Measurements from ENCODE around the gene NAPB. TPM values are rescaled to one million over a fixed set of nuclear protein-coding genes. Genes with fewer than 3 reads are reported as not detected.
"Not testable (repeated sequence)": the region's sequence is repeated elsewhere in the genome, so short reads cannot be mapped to it uniquely, and the experiment has no call there.

Gene NAPB
- total and polyA plus RNA-seq, 2 donors: 9.7 to 32.3 TPM

- under 1% methylated on average over 114 of the region's 114 CpGs for WGBS
- H3K4me1 ChIP-seq (ENCODE audit: insufficient read depth): peaks cover 4% of the 10 kb centered on the region
Measured at GRCh38 chr20:23361476-23362391, 59.6 kb downstream of the NAPB start, which contains the start of gene GZF1. GZF1 (plus strand) TSS chr20:23362182; CDS start chr20:23364384, 2,202 bp downstream.

DNA sequence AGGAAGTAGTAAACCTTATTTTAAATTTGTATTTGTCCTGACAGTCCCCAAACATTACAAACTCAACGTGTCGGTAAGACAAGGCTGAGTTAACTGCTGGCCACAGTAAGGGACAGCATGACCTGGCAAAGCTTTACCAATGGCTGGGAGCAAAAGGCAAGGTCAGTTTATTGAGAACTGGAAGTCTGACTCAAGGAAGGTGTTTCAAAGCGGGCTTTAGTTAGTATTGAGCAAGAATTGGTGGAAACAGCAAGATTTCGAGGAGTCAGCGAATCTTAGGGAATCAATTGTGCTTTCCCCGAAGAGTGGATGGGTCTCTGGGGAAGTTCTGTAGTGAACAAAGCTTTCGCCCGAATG is 60.2 kb downstream of the NAPB start:
- Histone ChIP-seq H3K36me3 (ENCODE audit: insufficient read depth) (no peaks in the 10 kb centered on the region), H3K27ac (ENCODE audit: low read depth) (peak overlapping the region; percentile 92), H3K4me1 (ENCODE audit: insufficient read depth) (peaks cover 4% of the 10 kb centered on the region), H3K4me3 (ENCODE audit: low read depth, low read length) (peak overlapping the region; percentile 59)
- no peak for DNase-seq (ENCODE audit: extremely low spot score)
- WGBS: 4% methylated on average over 8 of the region's 8 CpGs

More at GRCh38 chr20:23361476-23362391, 59.6 kb downstream of the NAPB start, which contains the start of gene GZF1:
- Histone ChIP-seq H3K27ac (ENCODE audit: low read depth) (peak within 1 kb of the TSS; percentile 92), H3K4me3 (ENCODE audit: low read depth, low read length) (peak within 1 kb of the TSS; percentile 84), H3K36me3 (ENCODE audit: insufficient read depth) (no peaks in the 10 kb centered on the region)
- DNase-seq (ENCODE audit: extremely low spot score): peak; percentile 91

GRCh38 chr20:23360531-23360930 is 60.8 kb downstream of the NAPB start:
- Histone ChIP-seq H3K36me3 (ENCODE audit: insufficient read depth) (no peaks in the 10 kb centered on the region), H3K4me3 (ENCODE audit: low read depth, low read length) (no peak overlapping the region), H3K4me1 (ENCODE audit: insufficient read depth) (peaks cover 4% of the 10 kb centered on the region), H3K27ac (ENCODE audit: low read depth) (no peak overlapping the region)
- no peak for DNase-seq (ENCODE audit: extremely low spot score)
- 53% methylated on average over 1 of the region's 1 CpG for WGBS

DNA sequence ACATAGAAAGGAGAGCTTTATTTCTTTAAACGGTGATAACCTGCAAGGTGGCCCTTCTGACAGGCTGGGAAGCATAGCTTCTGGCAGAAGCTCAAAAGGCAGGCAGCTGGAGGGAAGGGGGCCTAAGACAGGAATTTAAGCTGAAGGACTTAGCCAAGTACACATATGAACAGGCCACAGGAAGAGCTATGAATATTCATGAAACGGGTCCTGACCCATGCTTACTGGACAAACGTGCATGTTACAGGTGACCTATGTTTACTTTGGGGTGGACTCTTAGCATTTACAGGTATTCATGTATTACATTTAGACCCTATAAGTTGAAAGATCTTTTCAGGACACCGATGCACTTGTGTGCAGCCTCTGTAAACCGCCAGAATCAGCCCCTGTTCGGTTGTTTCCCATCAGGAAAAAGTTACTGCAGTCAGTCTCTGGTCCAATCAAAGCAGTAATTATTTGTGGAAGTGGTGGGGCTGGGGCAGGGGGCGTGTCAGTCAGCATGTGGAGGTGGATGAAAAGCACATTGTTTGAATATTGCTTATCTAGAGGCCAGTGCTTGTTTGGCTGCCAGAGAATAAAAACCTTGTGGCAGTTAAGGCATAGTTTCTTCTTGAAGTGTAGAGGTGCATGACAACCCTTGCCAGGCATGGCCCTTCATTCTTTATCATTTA is 62.2 kb downstream of the NAPB start:
- no peak overlapping the region for H3K27ac ChIP-seq (ENCODE audit: low read depth)
- peaks cover 4% of the 10 kb centered on the region for H3K4me1 ChIP-seq (ENCODE audit: insufficient read depth)
- WGBS: 60% methylated on average over 7 of the region's 7 CpGs
- no peak for DNase-seq (ENCODE audit: extremely low spot score)
- H3K36me3 ChIP-seq (ENCODE audit: insufficient read depth): no peaks in the 10 kb centered on the region
- no peak overlapping the region for H3K4me3 ChIP-seq (ENCODE audit: low read depth, low read length)

DNA sequence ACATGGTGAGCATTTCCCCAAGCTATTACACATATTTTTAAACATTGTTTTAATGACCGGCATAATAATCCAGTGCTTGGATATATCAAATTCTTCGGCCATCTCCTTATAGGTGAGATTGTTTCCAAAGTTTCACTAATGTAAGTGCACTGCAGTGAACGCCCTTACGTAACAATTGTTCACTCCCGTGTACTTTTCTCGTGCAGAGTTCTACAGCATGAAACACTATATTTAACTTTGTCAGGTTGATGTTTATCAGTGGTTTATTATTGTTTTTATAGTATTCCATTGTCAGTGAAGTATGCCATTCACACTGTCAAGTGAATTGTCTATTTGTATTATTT is 62.8 kb downstream of the NAPB start:
- DNase-seq (ENCODE audit: extremely low spot score): no peak
- Histone ChIP-seq H3K27ac (ENCODE audit: low read depth) (no peak overlapping the region), H3K4me3 (ENCODE audit: low read depth, low read length) (no peak overlapping the region), H3K36me3 (ENCODE audit: insufficient read depth) (no peaks in the 10 kb centered on the region), H3K4me1 (ENCODE audit: insufficient read depth) (peaks cover 4% of the 10 kb centered on the region)
- 35% methylated on average over 6 of the region's 6 CpGs for WGBS

DNA sequence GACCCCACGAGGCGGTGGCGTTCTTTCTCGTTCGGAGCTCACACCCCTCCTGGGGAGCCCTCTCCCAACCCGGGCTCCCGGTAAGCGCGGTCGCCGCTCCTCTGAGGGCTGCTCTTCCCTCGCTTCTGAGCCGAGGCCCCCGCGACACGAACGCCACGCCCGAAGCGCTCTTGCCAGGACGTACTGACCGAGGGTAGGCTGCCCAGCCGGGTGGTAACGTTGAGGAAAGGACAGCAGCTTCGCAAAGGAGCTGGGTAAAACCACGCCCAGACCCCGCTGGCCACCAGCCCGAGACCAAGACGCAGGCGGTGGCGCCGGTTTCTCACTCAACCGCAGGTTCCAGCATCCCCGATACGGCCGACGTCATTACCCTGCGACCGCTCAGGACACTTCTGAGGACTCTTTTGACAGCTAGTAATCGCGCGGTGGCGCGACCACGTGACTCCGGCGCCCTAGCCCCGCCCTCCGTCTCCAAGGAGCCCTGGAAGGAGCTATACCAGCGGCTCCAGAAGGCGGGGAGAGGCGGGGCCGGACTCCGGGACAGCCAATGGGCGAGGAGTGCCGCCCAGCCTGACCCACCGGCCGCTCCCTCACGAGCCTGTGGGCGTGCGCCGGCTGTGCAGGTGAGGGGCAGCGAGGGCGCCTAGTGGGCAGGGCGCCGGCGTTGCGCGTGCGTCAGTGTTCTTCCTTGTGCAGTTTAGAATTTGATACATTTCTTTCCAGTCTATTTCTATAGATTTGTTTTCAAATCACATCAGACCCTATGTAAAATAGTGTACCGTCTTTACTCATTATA is 63.3 kb downstream of the NAPB start:
- peak overlapping the region; percentile 48 for H3K4me3 ChIP-seq (ENCODE audit: low read depth, low read length)
- H3K27ac ChIP-seq (ENCODE audit: low read depth): peak overlapping the region; percentile 98
- H3K4me1 ChIP-seq (ENCODE audit: insufficient read depth): peaks cover 4% of the 10 kb centered on the region
- peak; percentile 94 for DNase-seq (ENCODE audit: extremely low spot score)
- under 1% methylated on average over 71 of the region's 71 CpGs for WGBS
- no peaks in the 10 kb centered on the region for H3K36me3 ChIP-seq (ENCODE audit: insufficient read depth)

DNA sequence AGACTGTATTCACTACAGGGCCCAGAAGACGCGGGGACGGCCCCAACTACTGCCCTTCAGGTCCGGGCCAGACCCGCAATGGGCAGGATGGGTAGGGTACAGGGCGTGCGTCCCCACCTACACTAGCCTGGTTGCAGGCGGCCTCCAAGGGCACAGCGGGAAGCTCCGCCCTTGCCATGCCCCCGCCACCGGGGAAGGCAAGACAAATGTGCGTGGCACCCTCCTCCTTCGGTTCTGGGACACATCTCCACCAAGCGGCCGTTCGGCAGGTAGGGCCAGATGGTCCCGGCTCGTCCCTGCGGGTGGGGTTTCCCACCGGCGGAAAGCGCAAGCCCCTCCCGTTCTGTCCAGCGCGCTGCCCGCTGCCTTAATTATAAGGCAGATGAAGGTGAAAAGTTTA is 65.1 kb downstream of the NAPB start:
- no peak for DNase-seq (ENCODE audit: extremely low spot score)
- WGBS: 62% methylated on average over 27 of the region's 27 CpGs
- H3K27ac ChIP-seq (ENCODE audit: low read depth): no peak overlapping the region
- no peak overlapping the region for H3K4me3 ChIP-seq (ENCODE audit: low read depth, low read length)
- H3K36me3 ChIP-seq (ENCODE audit: insufficient read depth): no peaks in the 10 kb centered on the region
- no peaks in the 10 kb centered on the region for H3K4me1 ChIP-seq (ENCODE audit: insufficient read depth)

- 2% methylated on average over 64 of the region's 64 CpGs for WGBS
- H3K36me3 ChIP-seq (ENCODE audit: insufficient read depth): no peaks in the 10 kb centered on the region
- no peak for DNase-seq (ENCODE audit: extremely low spot score)
Measured at GRCh38 chr20:23350904-23351838, 70.1 kb downstream of the NAPB start.

DNA sequence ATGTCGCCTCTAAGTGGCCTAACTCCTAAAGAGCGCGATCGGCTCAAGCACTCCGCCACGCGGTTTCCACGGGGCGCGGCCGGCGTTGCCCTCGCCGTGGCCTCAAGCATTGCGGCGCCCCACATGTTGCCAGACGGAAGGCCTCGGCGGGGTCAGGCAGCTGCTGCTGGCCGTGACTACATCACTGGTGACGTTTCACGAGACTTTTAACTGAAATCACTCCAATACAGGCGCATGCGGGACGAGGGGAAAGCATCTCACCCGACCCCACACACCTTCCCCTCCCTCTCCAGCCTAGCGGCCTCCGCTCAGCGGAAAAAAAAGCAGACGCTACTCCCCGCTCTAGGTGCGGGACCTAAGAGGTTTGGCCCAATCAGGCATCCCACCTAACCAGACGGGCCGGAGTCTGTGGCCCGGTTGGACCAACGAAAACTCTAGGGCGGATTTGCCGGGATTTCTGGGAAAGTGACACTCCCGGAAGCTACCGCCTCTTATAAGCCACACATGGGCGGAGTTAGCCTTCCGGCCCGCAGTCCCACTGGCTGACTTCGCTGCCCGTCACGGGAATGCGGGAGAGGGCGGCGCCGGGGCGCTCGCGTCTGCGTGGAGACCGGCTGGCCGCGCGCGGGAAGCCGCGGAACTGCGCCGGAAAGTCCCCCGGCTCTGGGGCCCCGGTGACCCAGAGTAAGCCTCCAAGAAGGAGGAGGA is 70.9 kb downstream of the NAPB start, which contains the start of gene NXT1:
Gene NXT1 (plus strand): TSS at position 596 of the 708 bp plus-strand sequence. CDS start 3,251 bp downstream, outside the sequence.
- under 1% methylated on average over 65 of the region's 65 CpGs for WGBS

More at GRCh38 chr20:23350904-23351838, 70.1 kb downstream of the NAPB start:
- no peaks in the 10 kb centered on the region for H3K4me1 ChIP-seq (ENCODE audit: insufficient read depth)
- H3K4me3 ChIP-seq (ENCODE audit: low read depth, low read length): peak overlapping the region; percentile 66
- H3K27ac ChIP-seq (ENCODE audit: low read depth): peak overlapping the region; percentile 77

DNA sequence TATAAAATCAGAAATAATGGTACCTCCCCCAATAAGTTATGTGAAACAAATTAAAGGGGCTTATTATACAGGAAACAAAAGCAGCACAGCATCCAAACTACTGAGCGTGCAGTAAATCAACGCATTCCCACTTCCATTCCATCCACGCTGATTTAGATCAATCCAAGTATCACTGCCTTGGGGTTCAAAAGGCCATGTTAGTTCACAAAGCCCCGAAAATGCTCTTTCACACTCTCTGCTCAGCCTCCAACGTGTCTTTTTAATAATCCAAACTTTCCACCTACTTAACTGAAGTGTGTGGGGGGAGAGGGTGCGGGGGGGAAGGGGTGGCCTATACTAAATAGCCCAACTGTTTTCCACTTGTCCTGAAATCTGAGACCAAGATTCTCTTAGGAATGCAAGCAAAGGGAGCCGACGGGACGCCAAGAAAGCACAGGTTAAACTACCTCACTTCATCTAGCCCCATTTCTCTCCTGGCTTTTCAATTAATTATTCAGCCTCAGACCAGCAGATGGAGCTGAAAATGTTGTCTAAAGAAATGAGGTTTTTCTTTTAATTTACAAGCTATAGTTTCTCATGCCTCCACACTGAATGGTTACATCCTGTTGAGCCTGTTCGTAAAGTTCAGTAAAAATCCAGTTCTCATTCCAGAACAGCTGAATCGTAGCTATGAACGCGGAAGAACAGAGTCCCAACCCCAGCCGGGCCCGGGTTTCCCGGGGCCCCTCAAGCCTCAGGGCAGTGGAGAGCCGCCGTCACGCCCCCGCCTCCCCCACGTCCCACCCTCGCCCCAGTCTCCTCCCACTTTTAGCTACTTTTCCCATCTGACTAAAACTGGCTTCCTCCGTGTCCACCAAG is 71.7 kb downstream of the NAPB start:
- Histone ChIP-seq H3K4me3 (ENCODE audit: low read depth, low read length) (peak overlapping the region; percentile 66), H3K36me3 (ENCODE audit: insufficient read depth) (no peaks in the 10 kb centered on the region), H3K4me1 (ENCODE audit: insufficient read depth) (no peaks in the 10 kb centered on the region), H3K27ac (ENCODE audit: low read depth) (peak overlapping the region; percentile 95)
- DNase-seq (ENCODE audit: extremely low spot score): peak; percentile 82
- 6% methylated on average over 23 of the region's 23 CpGs for WGBS

More for the DNA sequence above, 70.9 kb downstream of the NAPB start, which contains the start of gene NXT1:
- H3K27ac ChIP-seq (ENCODE audit: low read depth): peak within 1 kb of the TSS; percentile 95
- H3K4me3 ChIP-seq (ENCODE audit: low read depth, low read length): peak within 1 kb of the TSS; percentile 66
- no peaks in the 10 kb centered on the region for H3K36me3 ChIP-seq (ENCODE audit: insufficient read depth)
- no peaks in the 10 kb centered on the region for H3K4me1 ChIP-seq (ENCODE audit: insufficient read depth)
- DNase-seq (ENCODE audit: extremely low spot score): peak; percentile 97

DNA sequence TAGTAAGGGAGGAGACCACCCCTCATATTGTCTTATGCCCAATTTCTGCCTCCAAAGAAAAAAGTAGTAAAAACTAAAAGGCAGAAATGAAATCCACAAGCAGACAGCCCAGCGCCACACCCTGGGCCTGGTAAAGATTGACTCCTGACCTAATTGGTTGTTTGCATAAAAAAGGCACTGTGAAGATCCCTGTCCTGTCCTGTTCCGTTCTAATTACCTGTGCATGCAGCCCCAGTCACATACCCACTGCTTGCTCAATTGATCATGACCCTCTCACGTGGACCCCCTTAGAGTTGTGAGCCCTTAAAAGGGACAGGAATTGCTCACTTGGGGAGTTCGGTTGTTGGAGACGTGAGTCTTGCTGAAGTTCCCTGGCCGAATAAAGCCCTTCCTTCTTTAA is 72.8 kb downstream of the NAPB start:
- H3K27ac ChIP-seq (ENCODE audit: low read depth); H3K36me3 ChIP-seq (ENCODE audit: insufficient read depth); H3K4me3 ChIP-seq (ENCODE audit: low read depth, low read length); DNase-seq (ENCODE audit: extremely low spot score); H3K4me1 ChIP-seq (ENCODE audit: insufficient read depth): not testable (repeated sequence)
- 83% methylated on average over 6 of the region's 6 CpGs for WGBS
